Heart left ventricle (tissue), 16 donors: ENCODE data around the gene GBP3. TPM values are rescaled to one million over a fixed set of nuclear protein-coding genes. Genes with fewer than 3 reads are reported as not detected.

ENCODE experiments used
- ATAC-seq, 4 donors: fragments of 200-7000 bp; cut with Tn5 transposase; one replicate each; pipeline ENCODE4 v1.9.1; 2020 to 2022; ENCODE audit warnings: moderate library complexity in 4 of 4, mild to moderate bottlenecking in 3 of 4, moderate number of reproducible peaks in 1 of 4
- DNase-seq, 5 donors: peaks; one replicate each; pipeline ENCODE4 v3.0.0-alpha.2; 2020
- H3K27ac ChIP-seq, 12 donors: fragments of 200-600 bp; sonication (generic) in 4 of 12; one replicate each; pipeline versions ENCODE4 v1.5.0 to v1.8.0; 2016 to 2022; ENCODE audit warnings: mild to moderate bottlenecking in 2 of 12
- H3K27me3 ChIP-seq, 9 donors: fragments of 200-600 bp; sonication (generic) in 2 of 9; one replicate each; pipeline versions ENCODE4 v1.5.1 to v1.8.0; 2016 to 2022; ENCODE audit warnings: mild to moderate bottlenecking in 3 of 9
- H3K36me3 ChIP-seq, 9 donors: fragments of 200-600 bp; sonication (generic) in 2 of 9; one replicate each; pipeline versions ENCODE4 v1.5.0 to v1.8.0; 2018 to 2022; ENCODE audit warnings: mild to moderate bottlenecking in 2 of 9
- H3K4me1 ChIP-seq, 12 donors: fragments of 200-600 bp; sonication (generic) in 4 of 12; one replicate each; pipeline versions ENCODE4 v1.5.0 to v1.8.0; 2016 to 2022; ENCODE audit warnings: mild to moderate bottlenecking in 3 of 12
- H3K4me3 ChIP-seq, 12 donors: fragments of 200-600 bp; sonication (generic) in 4 of 12; one replicate each; pipeline versions ENCODE4 v1.5.0 to v1.8.0; 2017 to 2022; ENCODE audit warnings: mild to moderate bottlenecking in 9 of 12, moderate library complexity in 4 of 12
- H3K9me3 ChIP-seq, 12 donors: fragments of 200-600 bp; sonication (generic) in 4 of 12; one replicate each; pipeline versions ENCODE4 v1.5.0 to v1.8.0; 2016 to 2022; ENCODE audit warnings: mild to moderate bottlenecking in 1 of 12
- POLR2A ChIP-seq, 2 donors: fragments of 450-650 bp; IDR thresholded peaks; one replicate each; pipeline ENCODE4 v1.6.1; 2017; ENCODE audit warnings: antibody characterized with exemption in 2 of 2, mild to moderate bottlenecking in 2 of 2, moderate library complexity in 2 of 2
- WGBS, 4 donors: extraction: QIAGEN DNeasy Blood & Tissue Kit in 2 of 4; methylation state at CpG; one replicate each; pipeline versions ENCODE4 v1.1.5 to v1.1.7; 2013 to 2018; 5-methylcytosine and 5-hydroxymethylcytosine counted together
- intact Hi-C, 10 donors: fragments of 100-400 bp; cut with DNase I; formaldehyde crosslinking; loops; one replicate each; pipeline versions ENCODE4 v1.11.1 to v1.14.2; 2022
- polyA plus RNA-seq, 2 donors: library from polyadenylated mRNA; stranded (reverse); fragments of 200-250 nt; gene quantifications; one replicate each; pipeline ENCODE4 v1.2.3, GENCODE V29; 2013
- total RNA-seq, 9 donors: library from RNA; depleted of rRNA in 2 of 9; stranded (reverse); fragments of >200 nt in 2 of 9; fragmentation: NEBNext Ultra II Directional in 3 of 9; extraction: Animal tissue kit (Norgen Biotek cat#: 25700) in 3 of 9; gene quantifications; one replicate each; pipeline versions ENCODE4 v1.1.0 to v1.2.4, GENCODE V29; 2016 to 2023
- TF ChIP-seq, protein P1 (sequence below), 12 donors: fragments of 200-600 bp; sonication (generic) in 4 of 12; IDR thresholded peaks; one replicate each; pipeline versions ENCODE4 v1.5.0 to v1.8.0; 2018 to 2022; ENCODE audit warnings: antibody characterized with exemption in 12 of 12, mild to moderate bottlenecking in 5 of 12
- donor health status: ischemic (EF 13 %, LVEDD 7.1; RV severe dilation, severe dysfunction).
- donor health status: healthy with polysubstance abuse.
- donor health status: DM: no; HTN: yes; CAD: no.
- donor health status: DM: no; HTN: no; CAD: no.
- donor health status: ischemic (EF 25% LVEDD 6.9; RV normal size, moderate dysfunction).
- donor health status: ischemic (EF 25% LVEDD 5.7; RV mildly dilated, moderate dysfunction).
- donor health status: healthy.
- donor health status: DM: yes; HTN: yes; CAD: no.
- donor health status: ischemic (EF 35%, LVEDD 5.7; RV mildly dilated, moderate dysfunction).
- donor health status: nonischemic (EF 11% LVEDD 7.7; RV severe dilation, severe dysfunction).
- donor health status: DM: yes; HTN: yes; CAD: no.
- donor health status: PGD.
- donor health status: ischemic (EF 29% LVEDD 5.4; RV normal size, mild dysfunction).
- donor health status: nonischemic (EF 23%, LVEDD 6.1; RV moderate dilation, normal function).

The GBP3 gene
- total and polyA plus RNA-seq, 11 donors, result 1.2 to 30.1 (median 5.3) TPM

GRCh38 chr1:89068291-89068690 lies 45.6 kb upstream of the GBP3 start:
- no peak overlapping the region for H3K4me3 ChIP-seq
- ATAC-seq (no peak), DNase-seq (no peak)
- TF ChIP-seq, protein P1, sequence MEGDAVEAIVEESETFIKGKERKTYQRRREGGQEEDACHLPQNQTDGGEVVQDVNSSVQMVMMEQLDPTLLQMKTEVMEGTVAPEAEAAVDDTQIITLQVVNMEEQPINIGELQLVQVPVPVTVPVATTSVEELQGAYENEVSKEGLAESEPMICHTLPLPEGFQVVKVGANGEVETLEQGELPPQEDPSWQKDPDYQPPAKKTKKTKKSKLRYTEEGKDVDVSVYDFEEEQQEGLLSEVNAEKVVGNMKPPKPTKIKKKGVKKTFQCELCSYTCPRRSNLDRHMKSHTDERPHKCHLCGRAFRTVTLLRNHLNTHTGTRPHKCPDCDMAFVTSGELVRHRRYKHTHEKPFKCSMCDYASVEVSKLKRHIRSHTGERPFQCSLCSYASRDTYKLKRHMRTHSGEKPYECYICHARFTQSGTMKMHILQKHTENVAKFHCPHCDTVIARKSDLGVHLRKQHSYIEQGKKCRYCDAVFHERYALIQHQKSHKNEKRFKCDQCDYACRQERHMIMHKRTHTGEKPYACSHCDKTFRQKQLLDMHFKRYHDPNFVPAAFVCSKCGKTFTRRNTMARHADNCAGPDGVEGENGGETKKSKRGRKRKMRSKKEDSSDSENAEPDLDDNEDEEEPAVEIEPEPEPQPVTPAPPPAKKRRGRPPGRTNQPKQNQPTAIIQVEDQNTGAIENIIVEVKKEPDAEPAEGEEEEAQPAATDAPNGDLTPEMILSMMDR (IDR thresholded peaks at IDR 0.05), result no peak
- no peak for TF ChIP-seq POLR2A (IDR thresholded peaks at IDR 0.05)
- H3K36me3 ChIP-seq, result peaks cover 0 to 4% (median 0%) of the 10 kb centered on the region in 9 donors
- peak overlapping the region in 1 of 12 donors; percentile 84 for H3K27ac ChIP-seq
- no peaks in the 10 kb centered on the region for H3K27me3 ChIP-seq
- intact Hi-C loops, result loop anchor here in 2 of 10 donors (5.0 kb wide), 2 partner anchors 46 to 129 kb away; partner anchors contain the start of genes GBP3 (in 2 of the 2) and GBP4 (in 1 of the 2)
- H3K4me1 ChIP-seq, result peaks cover 0 to 41% (median 7%) of the 10 kb centered on the region in 12 donors
- H3K9me3 ChIP-seq, result no peaks in the 10 kb centered on the region

DNA sequence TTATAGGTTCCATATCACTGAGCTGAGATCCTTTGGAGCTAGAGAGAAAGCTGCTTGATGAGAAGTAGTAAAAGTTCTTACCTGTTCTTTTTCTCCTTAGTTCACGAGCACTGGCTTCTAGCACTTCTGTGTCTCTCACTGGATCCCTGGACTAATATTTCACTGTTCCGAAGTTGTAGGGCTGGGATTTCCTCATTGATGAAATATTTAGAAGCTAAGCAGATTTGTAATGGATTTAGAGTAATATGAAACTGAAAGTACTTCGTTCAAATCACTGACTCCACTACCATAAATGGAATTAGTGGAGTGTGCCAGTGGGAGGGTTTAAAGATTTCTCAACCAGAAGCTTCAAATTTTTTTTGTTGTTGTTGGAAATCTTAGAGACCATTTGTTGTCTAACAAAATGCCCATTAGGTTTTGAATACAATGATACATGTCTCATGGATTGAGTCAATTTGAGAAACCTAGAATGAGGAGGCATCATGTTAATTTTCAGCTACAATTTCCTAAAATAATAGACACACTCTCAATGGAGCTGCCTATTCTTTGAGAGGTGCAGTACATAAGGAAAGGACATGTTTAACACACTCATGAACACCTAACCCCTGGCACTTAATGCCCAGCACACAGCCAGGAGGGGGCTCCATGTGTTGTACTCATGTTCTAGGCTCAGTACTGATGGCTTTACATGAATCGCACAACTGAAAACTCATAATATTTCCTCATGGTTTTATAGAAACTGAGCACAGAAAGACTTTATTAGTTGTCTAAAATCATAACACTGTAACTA lies 42.6 kb upstream of the GBP3 start, which contains the start of gene GBP1:
TSS of gene GBP1 (minus strand) at position 130 of the 790 bp plus-strand sequence. CDS start 1,974 bp downstream, outside the sequence.
- DNase-seq, result peak in 1 of 5 donors; percentile 44
- Histone ChIP-seq H3K4me3 (peak within 1 kb of the TSS; percentile 32 to 73 (median 60)), H3K4me1 (peaks cover 0 to 62% (median 12%) of the 10 kb centered on the region in 12 donors), H3K27me3 (no peaks in the 10 kb centered on the region), H3K36me3 (peaks cover 0 to 31% (median 5%) of the 10 kb centered on the region in 9 donors), H3K9me3 (no peaks in the 10 kb centered on the region), H3K27ac (peak within 1 kb of the TSS; percentile 63 to 92 (median 82))
- peak; percentile 74 to 93 (median 85) for ATAC-seq
- intact Hi-C loops, result loop anchor here in 2 of 10 donors (5.0 kb wide), 2 partner anchors 43 to 132 kb away; partner anchors contain the start of genes GBP3 (in 2 of the 2) and GBP4 (in 1 of the 2)
- TF ChIP-seq, protein P1 (IDR thresholded peaks at IDR 0.05), result no peak
- TF ChIP-seq POLR2A (IDR thresholded peaks at IDR 0.05), result peak in 1 of 2 donors; percentile 34
- 38 to 51% (median 45%) methylated on average over 4 of the region's 4 CpGs for WGBS, 4 donors

GRCh38 chr1:89064632-89065031 lies 42.0 kb upstream of the GBP3 start:
- peaks cover 0 to 62% (median 12%) of the 10 kb centered on the region in 12 donors for H3K4me1 ChIP-seq
- DNase-seq (no peak), ATAC-seq (peak; percentile 18 to 64 (median 47))
- intact Hi-C loops, result loop anchor here in 2 of 10 donors (5.0 kb wide), 2 partner anchors 42 to 133 kb away; partner anchors contain the start of genes GBP3 (in 2 of the 2) and GBP4 (in 1 of the 2)
- 9 to 18% (median 13%) methylated on average over 4 of the region's 4 CpGs for WGBS, 4 donors
- peak overlapping the region; percentile 63 to 92 (median 82) for H3K27ac ChIP-seq
- H3K9me3 ChIP-seq, result no peaks in the 10 kb centered on the region
- peaks cover 0 to 37% (median 11%) of the 10 kb centered on the region in 9 donors for H3K36me3 ChIP-seq
- peak overlapping the region; percentile 32 to 73 (median 60) for H3K4me3 ChIP-seq
- TF ChIP-seq, protein P1 (IDR thresholded peaks at IDR 0.05), result no peak
- no peak for TF ChIP-seq POLR2A (IDR thresholded peaks at IDR 0.05)
- H3K27me3 ChIP-seq, result no peaks in the 10 kb centered on the region

DNA sequence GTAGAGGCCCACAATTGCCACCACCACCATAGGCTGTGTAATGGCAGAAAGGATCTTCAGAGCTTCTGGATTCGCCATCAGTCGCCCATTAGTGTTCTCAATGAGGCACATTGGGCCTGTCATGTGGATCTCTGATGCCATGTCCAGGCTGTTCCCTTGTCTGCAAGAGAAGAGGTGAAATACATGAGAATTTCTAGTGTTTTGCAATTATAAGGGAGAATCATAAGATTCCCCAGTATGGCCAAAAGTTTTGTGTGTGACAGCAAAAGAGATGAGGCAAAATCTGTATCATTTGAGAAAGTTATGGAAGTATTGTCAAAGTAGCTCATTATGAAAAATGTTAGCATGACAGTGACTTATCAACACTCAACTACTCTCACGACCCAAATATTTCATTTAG lies 40.4 kb upstream of the GBP3 start:
- intact Hi-C loops, result no loop called here
- peaks cover 0 to 52% (median 12%) of the 10 kb centered on the region in 12 donors for H3K4me1 ChIP-seq
- H3K27ac ChIP-seq, result peak overlapping the region in 3 of 12 donors; percentile 37 to 88 (median 81)
- 85 to 90% (median 88%) methylated on average over 3 of the region's 3 CpGs for WGBS, 4 donors
- H3K36me3 ChIP-seq, result peaks cover 0 to 53% (median 27%) of the 10 kb centered on the region in 9 donors
- DNase-seq (no peak), ATAC-seq (no peak)
- H3K27me3 ChIP-seq, result no peaks in the 10 kb centered on the region
- peak overlapping the region in 7 of 12 donors; percentile 51 to 73 (median 66) for H3K4me3 ChIP-seq
- no peaks in the 10 kb centered on the region for H3K9me3 ChIP-seq
- no peak for TF ChIP-seq POLR2A (IDR thresholded peaks at IDR 0.05)
- TF ChIP-seq, protein P1 (IDR thresholded peaks at IDR 0.05), result no peak
